ENCODE measurements around the gene UBE2QL1. TPM values are rescaled to one million over a fixed set of nuclear protein-coding genes. Genes with fewer than 3 reads are reported as not detected.

Gene UBE2QL1
- total RNA-seq, 6 donors from 2014 or later, result 0.09 to 0.10 TPM; not detected in 4

- 77 to 78% methylated on average over 5 to 6 of the region's 6 CpGs for whole genome bisulfite sequencing, 2 donors
- ATAC-seq (ENCODE audit: low FRiP score in 2 of 2) (no peak), DNase-seq (no peak)
Measured at GRCh38 chr5:6476313-6476661, 27.6 kb downstream of the UBE2QL1 start.

GRCh38 chr5:6478793-6479192 lies 30.1 kb downstream of the UBE2QL1 start:
- no peak for ATAC-seq (ENCODE audit: low FRiP score in 2 of 2)
- no peak overlapping the region for H3K4me3 ChIP-seq
- no peaks in the 10 kb centered on the region for H3K4me1 ChIP-seq
- H3K27ac ChIP-seq, result no peak overlapping the region
- no peaks in the 10 kb centered on the region for H3K36me3 ChIP-seq
- DNase-seq, result no peak
- H3K9me3 ChIP-seq, result no peaks in the 10 kb centered on the region
- no peaks in the 10 kb centered on the region for H3K27me3 ChIP-seq
- TF ChIP-seq POLR2A (IDR thresholded peaks at IDR 0.05) (no peak), CTCF (IDR thresholded peaks at IDR 0.05) (no peak), POLR2AphosphoS5 (IDR thresholded peaks at IDR 0.05) (no peak), EP300 (IDR thresholded peaks at IDR 0.05) (no peak)
- 86 to 90% methylated on average over 8 to 11 of the region's 11 CpGs for WGBS, 2 donors

More at GRCh38 chr5:6476313-6476661, 27.6 kb downstream of the UBE2QL1 start:
- H3K4me3 ChIP-seq, result no peak overlapping the region
- H3K9me3 ChIP-seq, result peaks cover 0 to 2% (median 0%) of the 10 kb centered on the region in 4 donors
- H3K36me3 ChIP-seq, result no peaks in the 10 kb centered on the region
- H3K4me1 ChIP-seq, result no peaks in the 10 kb centered on the region
- no peak overlapping the region for H3K27ac ChIP-seq
- H3K27me3 ChIP-seq, result no peaks in the 10 kb centered on the region
- no peak for TF ChIP-seq POLR2A (IDR thresholded peaks at IDR 0.05)
- no peak for TF ChIP-seq EP300 (IDR thresholded peaks at IDR 0.05)
- no peak for TF ChIP-seq POLR2AphosphoS5 (IDR thresholded peaks at IDR 0.05)
- no peak for TF ChIP-seq CTCF (IDR thresholded peaks at IDR 0.05)

GRCh38 chr5:6480133-6481051 lies 31.7 kb downstream of the UBE2QL1 start:
- Histone ChIP-seq H3K4me3 (no peak overlapping the region), H3K36me3 (no peaks in the 10 kb centered on the region), H3K9me3 (no peaks in the 10 kb centered on the region), H3K27ac (no peak overlapping the region), H3K27me3 (no peaks in the 10 kb centered on the region), H3K4me1 (no peaks in the 10 kb centered on the region)
- WGBS, 2 donors, result 76 to 80% methylated on average over 13 to 15 of the region's 15 CpGs
- TF ChIP-seq POLR2AphosphoS5 (IDR thresholded peaks at IDR 0.05), result no peak
- no peak for TF ChIP-seq EP300 (IDR thresholded peaks at IDR 0.05)
- no peak for TF ChIP-seq POLR2A (IDR thresholded peaks at IDR 0.05)
- TF ChIP-seq CTCF (IDR thresholded peaks at IDR 0.05), result no peak
- no peak for ATAC-seq (ENCODE audit: low FRiP score in 2 of 2)
- DNase-seq, result no peak

- H3K9me3 ChIP-seq, result no peaks in the 10 kb centered on the region
- no peak overlapping the region for H3K27ac ChIP-seq
- H3K4me3 ChIP-seq, result no peak overlapping the region
- ATAC-seq (ENCODE audit: low FRiP score in 2 of 2) (no peak), DNase-seq (no peak)
- no peaks in the 10 kb centered on the region for H3K27me3 ChIP-seq
- no peaks in the 10 kb centered on the region for H3K4me1 ChIP-seq
- 90 to 94% methylated on average over 5 to 11 of the region's 11 CpGs for WGBS, 2 donors
- H3K36me3 ChIP-seq, result no peaks in the 10 kb centered on the region
- TF ChIP-seq CTCF (IDR thresholded peaks at IDR 0.05) (no peak), POLR2AphosphoS5 (IDR thresholded peaks at IDR 0.05) (no peak), EP300 (IDR thresholded peaks at IDR 0.05) (no peak), POLR2A (IDR thresholded peaks at IDR 0.05) (no peak)
Measured at GRCh38 chr5:6482735-6483134, 34.1 kb downstream of the UBE2QL1 start.
